Osteocyte (in vitro differentiated cells): ENCODE measurements around the gene ST6GALNAC5. TPM values are rescaled to one million over a fixed set of nuclear protein-coding genes. Genes with fewer than 3 reads are reported as not detected.

Experiments used
- DNase-seq: peaks from one replicate; pipeline ENCODE4 v3.0.0; 2021; ENCODE audit warnings: mixed read lengths; ENCODE audit not compliant: unreplicated experiment; ENCODE audit errors: extremely low spot score
- H3K27ac Mint-ChIP-seq: one replicate; pipeline ENCODE4 v1.8.0; 2021; ENCODE audit warnings: mild to moderate bottlenecking, mixed read lengths; ENCODE audit not compliant: unreplicated experiment
- H3K27me3 Mint-ChIP-seq: one replicate; pipeline ENCODE4 v1.8.0; 2021; ENCODE audit warnings: mixed read lengths; ENCODE audit not compliant: unreplicated experiment
- H3K36me3 Mint-ChIP-seq: one replicate; pipeline ENCODE4 v1.8.0; 2021; ENCODE audit warnings: mixed read lengths; ENCODE audit not compliant: unreplicated experiment
- H3K4me1 Mint-ChIP-seq: one replicate; pipeline ENCODE4 v1.8.0; 2021; ENCODE audit warnings: mixed read lengths; ENCODE audit not compliant: unreplicated experiment
- H3K4me3 Mint-ChIP-seq: one replicate; pipeline ENCODE4 v1.8.0; 2021; ENCODE audit warnings: mild to moderate bottlenecking, moderate library complexity, mixed read lengths; ENCODE audit not compliant: unreplicated experiment
- H3K9me3 Mint-ChIP-seq: one replicate; pipeline ENCODE4 v1.8.0; 2021; ENCODE audit warnings: mixed read lengths; ENCODE audit not compliant: unreplicated experiment
- total RNA-seq: library from RNA; stranded (reverse); gene quantifications from 2 replicates; pipeline ENCODE4 v1.2.1, GENCODE V29; 2021
- TF ChIP-seq, protein P1 (sequence below): fragments of 200-600 bp; sonication (generic); IDR thresholded peaks from 2 replicates; pipeline ENCODE4 v1.5.0; 2021; ENCODE audit warnings: antibody characterized with exemption, mild to moderate bottlenecking, moderate library complexity

Gene ST6GALNAC5
- total RNA-seq, 1 donor from 2014 or later = 3.7 TPM

DNA sequence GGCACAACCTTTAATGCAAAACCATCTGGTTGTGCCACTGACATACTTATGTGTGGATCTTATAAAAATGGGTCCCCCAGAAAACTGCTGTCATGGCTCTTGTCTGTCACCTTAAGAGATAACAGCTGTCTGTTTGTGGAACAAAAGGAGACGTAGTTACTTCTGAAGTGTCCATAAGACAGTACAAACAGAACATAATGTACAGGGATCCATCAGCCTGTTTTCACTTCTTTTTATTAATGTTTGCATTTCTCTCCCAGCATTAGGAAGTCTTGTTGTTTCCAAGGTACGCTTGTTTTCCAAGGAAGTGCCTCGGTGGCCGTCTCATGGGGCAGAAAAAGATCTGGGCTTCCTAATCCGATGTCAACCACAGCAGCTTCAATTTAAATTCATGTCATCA, 11.2 kb upstream of the ST6GALNAC5 start:
- Mint-ChIP-seq H3K27me3 (peaks cover 6% of the 10 kb centered on the region), H3K4me3 (no peak overlapping the region), H3K27ac (no peak overlapping the region), H3K36me3 (no peaks in the 10 kb centered on the region), H3K4me1 (no peaks in the 10 kb centered on the region), H3K9me3 (no peaks in the 10 kb centered on the region)
- no peak for DNase-seq
- TF ChIP-seq, protein P1, sequence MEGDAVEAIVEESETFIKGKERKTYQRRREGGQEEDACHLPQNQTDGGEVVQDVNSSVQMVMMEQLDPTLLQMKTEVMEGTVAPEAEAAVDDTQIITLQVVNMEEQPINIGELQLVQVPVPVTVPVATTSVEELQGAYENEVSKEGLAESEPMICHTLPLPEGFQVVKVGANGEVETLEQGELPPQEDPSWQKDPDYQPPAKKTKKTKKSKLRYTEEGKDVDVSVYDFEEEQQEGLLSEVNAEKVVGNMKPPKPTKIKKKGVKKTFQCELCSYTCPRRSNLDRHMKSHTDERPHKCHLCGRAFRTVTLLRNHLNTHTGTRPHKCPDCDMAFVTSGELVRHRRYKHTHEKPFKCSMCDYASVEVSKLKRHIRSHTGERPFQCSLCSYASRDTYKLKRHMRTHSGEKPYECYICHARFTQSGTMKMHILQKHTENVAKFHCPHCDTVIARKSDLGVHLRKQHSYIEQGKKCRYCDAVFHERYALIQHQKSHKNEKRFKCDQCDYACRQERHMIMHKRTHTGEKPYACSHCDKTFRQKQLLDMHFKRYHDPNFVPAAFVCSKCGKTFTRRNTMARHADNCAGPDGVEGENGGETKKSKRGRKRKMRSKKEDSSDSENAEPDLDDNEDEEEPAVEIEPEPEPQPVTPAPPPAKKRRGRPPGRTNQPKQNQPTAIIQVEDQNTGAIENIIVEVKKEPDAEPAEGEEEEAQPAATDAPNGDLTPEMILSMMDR = no peak

DNA sequence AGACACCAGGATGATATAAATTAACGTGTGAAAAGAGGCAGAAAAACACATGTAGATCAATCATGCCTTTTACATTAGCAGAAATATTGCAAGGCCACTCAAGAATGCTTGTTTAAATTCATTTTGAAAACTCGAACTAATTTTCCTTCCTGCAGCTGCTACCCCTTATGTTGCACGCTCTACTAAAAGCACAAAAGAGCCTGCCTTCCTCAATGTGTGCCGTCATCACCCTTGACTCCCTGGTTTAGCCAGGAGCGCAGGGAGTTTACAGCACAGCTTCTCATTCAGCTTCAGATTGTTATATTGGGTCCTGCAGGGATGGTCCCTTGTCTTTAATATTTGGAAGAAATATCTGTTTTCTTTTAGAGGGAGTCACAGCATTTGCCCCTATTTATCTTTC, 10.1 kb upstream of the ST6GALNAC5 start:
- no peaks in the 10 kb centered on the region for H3K36me3 Mint-ChIP-seq
- H3K27ac Mint-ChIP-seq = no peak overlapping the region
- H3K27me3 Mint-ChIP-seq = peaks cover 6% of the 10 kb centered on the region
- no peaks in the 10 kb centered on the region for H3K9me3 Mint-ChIP-seq
- TF ChIP-seq, protein P1 = no peak
- no peak for DNase-seq
- no peaks in the 10 kb centered on the region for H3K4me1 Mint-ChIP-seq
- H3K4me3 Mint-ChIP-seq = no peak overlapping the region

DNA sequence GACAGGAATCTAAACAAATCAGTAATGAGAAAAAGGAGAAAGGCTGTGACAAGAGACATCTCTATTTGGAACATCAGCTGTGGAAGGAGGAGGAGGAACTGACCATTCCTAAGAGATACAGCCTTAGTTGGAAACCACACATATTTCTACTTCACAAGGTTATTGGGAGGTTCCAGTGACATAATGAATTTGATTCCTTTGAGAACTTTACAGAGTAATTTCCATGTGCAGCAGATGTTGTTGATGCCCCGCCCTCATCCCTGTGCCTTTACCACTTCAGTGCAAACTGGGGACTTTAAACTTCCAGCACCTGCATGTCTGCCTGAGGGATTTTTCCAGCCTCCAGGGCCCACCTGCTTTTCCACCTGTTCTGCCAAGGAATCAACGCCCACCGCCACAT, 9.3 kb upstream of the ST6GALNAC5 start:
- no peak for DNase-seq
- no peak overlapping the region for H3K27ac Mint-ChIP-seq
- peaks cover 6% of the 10 kb centered on the region for H3K27me3 Mint-ChIP-seq
- TF ChIP-seq, protein P1 = no peak
- H3K4me3 Mint-ChIP-seq = no peak overlapping the region
- H3K36me3 Mint-ChIP-seq = no peaks in the 10 kb centered on the region
- H3K4me1 Mint-ChIP-seq = peaks cover 2% of the 10 kb centered on the region
- no peaks in the 10 kb centered on the region for H3K9me3 Mint-ChIP-seq

DNA sequence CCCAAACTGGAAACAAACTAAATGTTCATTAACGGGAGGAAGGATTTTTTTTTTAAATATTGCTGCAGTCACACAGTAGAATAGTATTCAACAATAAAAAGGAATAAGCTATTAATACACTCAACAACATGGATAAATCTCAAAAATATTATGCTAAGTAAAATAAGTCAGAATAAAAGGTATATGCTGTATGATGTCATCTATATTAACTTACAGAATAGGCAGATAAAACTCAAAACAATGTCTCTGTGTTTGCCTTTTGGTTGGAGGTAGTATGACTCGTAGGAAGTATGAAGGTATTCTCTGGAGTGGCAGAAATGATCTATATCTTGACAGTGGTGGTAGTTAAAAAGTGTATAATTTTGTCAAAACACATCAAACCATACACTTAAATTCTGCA, 6.1 kb upstream of the ST6GALNAC5 start:
- Mint-ChIP-seq H3K36me3 (no peaks in the 10 kb centered on the region), H3K27ac (no peak overlapping the region), H3K27me3 (peaks cover 6% of the 10 kb centered on the region), H3K9me3 (no peaks in the 10 kb centered on the region), H3K4me1 (peaks cover 6% of the 10 kb centered on the region), H3K4me3 (no peak overlapping the region)
- no peak for DNase-seq
- TF ChIP-seq, protein P1 = no peak

DNA sequence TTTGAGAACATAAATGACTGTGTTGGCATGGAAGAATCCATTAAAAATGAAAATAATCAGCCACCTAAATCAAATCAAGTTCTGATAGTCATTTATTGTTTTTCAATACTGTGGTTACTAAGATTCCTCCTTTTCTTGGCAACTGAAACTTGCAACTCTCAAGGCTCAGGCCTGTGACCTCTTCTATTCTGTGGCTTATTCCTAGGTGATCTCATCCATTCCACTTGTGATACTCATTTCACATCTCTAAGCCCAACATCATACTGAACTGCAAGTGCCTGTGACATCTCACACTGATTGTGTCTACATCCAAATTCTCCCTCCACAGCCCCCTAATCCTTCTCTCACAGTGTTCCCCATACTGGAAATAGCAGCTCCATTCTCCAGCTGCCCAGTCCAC, 4.8 kb upstream of the ST6GALNAC5 start:
- peaks cover 9% of the 10 kb centered on the region for H3K4me1 Mint-ChIP-seq
- TF ChIP-seq, protein P1 = no peak
- H3K27ac Mint-ChIP-seq = no peak overlapping the region
- no peak overlapping the region for H3K4me3 Mint-ChIP-seq
- H3K36me3 Mint-ChIP-seq = no peaks in the 10 kb centered on the region
- H3K27me3 Mint-ChIP-seq = peaks cover 6% of the 10 kb centered on the region
- H3K9me3 Mint-ChIP-seq = no peaks in the 10 kb centered on the region
- no peak for DNase-seq
